GM13977 (cell line): Measurements from ENCODE around the gene CFAP161.

Source experiments
- DNase-seq: peaks from one replicate; pipeline ENCODE4 v3.0.0; 2012; ENCODE audit warnings: low spot score
- in situ Hi-C: fragments of 300-500 bp; cut with MboI; formaldehyde crosslinking; loops from one replicate; pipeline ENCODE4 v1.12.0; 2022; ENCODE audit warnings: low sequenced_read_pairs, low pct_unique_long_range_greater_than_20kb, mixed read lengths, inconsistent platforms; ENCODE audit not compliant: unreplicated experiment
- TF ChIP-seq, protein P1 (sequence below): IDR thresholded peaks from 2 replicates; pipeline ENCODE4 v1.5.1; 2012; ENCODE audit warnings: mild to moderate bottlenecking, control low read depth; ENCODE audit not compliant: insufficient read depth; ENCODE audit errors: extremely low read depth, missing control alignments

The CFAP161 gene, protein sequence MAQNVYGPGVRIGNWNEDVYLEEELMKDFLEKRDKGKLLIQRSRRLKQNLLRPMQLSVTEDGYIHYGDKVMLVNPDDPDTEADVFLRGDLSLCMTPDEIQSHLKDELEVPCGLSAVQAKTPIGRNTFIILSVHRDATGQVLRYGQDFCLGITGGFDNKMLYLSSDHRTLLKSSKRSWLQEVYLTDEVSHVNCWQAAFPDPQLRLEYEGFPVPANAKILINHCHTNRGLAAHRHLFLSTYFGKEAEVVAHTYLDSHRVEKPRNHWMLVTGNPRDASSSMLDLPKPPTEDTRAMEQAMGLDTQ

DNA sequence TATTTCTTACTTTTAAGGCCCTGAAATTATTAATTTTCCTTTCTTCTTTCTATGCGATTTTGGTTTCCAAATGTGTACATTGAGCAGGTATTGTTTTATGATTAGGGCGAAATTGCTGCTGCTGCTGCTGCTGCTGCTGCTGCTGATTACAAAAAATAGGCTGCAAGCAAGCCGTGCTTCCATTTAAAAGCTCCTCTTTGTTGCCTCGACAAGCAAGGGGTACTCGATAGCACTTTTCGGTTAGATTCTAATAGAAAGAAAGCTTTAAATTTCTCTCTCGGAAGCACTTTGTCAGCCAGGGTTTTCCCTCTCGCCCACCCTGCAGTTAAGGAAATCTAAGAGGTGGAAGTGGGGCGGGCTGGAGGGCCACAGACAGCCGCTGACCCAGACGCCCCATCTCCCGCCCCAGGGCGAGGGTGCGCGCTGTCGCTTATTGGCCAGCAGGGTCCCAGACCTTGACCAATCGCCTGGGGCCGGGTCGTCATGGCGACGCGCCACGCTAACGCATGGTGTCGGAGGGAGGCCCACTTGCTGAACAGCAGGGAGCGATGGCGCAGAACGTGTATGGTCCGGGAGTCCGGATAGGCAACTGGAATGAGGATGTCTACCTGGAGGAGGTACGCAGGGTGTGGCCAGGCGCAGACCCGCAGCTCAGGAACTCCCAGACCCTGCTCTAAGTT is at the start of gene CFAP161:
Gene CFAP161 (plus strand): TSS at position 489 of the 680 bp plus-strand sequence. CDS start 60 bp downstream, at position 549.
- in situ Hi-C loops: no loop called here
- peak; percentile 64 for DNase-seq
- TF ChIP-seq, protein P1, sequence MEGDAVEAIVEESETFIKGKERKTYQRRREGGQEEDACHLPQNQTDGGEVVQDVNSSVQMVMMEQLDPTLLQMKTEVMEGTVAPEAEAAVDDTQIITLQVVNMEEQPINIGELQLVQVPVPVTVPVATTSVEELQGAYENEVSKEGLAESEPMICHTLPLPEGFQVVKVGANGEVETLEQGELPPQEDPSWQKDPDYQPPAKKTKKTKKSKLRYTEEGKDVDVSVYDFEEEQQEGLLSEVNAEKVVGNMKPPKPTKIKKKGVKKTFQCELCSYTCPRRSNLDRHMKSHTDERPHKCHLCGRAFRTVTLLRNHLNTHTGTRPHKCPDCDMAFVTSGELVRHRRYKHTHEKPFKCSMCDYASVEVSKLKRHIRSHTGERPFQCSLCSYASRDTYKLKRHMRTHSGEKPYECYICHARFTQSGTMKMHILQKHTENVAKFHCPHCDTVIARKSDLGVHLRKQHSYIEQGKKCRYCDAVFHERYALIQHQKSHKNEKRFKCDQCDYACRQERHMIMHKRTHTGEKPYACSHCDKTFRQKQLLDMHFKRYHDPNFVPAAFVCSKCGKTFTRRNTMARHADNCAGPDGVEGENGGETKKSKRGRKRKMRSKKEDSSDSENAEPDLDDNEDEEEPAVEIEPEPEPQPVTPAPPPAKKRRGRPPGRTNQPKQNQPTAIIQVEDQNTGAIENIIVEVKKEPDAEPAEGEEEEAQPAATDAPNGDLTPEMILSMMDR: no peak

DNA sequence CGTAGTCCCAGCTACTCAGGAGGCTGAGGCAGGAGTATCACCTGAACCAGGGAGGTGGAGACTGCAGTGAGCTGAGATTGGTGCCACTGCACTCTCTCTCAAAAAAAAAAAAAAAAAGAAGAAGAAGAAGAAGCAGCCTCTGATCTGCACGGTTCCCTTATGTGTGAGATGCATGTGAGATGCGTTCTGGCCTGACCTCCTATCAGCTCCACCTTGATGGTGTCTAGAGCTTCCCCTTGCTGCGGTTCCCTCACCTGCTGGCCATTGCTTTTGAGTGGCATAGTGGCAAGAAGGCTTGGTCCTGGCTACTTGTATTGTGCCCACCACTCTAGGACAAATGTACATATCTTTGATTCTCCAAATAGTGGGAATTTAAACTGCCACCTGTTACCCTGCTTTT is 49.4 kb upstream of the CFAP161 start:
- TF ChIP-seq, protein P1: no peak
- in situ Hi-C loops: no loop called here
- DNase-seq: no peak

DNA sequence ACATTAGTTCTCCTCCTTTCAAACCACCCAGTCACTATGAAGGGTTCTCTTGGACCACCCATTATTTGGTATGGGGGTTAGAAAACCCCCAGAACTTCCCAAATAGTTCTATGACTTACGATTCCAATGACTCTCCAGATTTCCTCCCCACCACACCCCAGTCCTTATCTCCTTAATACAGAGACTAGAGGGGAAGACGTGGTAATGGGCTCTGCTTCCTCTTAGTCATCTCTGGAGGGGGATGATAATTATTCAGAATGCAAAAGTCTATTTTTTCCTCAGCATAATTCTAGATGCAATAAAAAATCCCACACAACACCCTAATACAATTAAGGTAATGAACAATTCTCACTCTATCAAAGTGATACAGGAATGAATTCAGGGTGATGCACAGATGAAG is 48.9 kb upstream of the CFAP161 start:
- TF ChIP-seq, protein P1: no peak
- DNase-seq: no peak
- in situ Hi-C loops: no loop called here

GRCh38 chr15:81085898-81086297 is 48.2 kb upstream of the CFAP161 start:
- DNase-seq: no peak
- TF ChIP-seq, protein P1: no peak
- in situ Hi-C loops: no loop called here

- in situ Hi-C loops: no loop called here
- TF ChIP-seq, protein P1: no peak
- no peak for DNase-seq
These were observed 47.0 kb upstream of the CFAP161 start for GRCh38 chr15:81087066-81087465.

DNA sequence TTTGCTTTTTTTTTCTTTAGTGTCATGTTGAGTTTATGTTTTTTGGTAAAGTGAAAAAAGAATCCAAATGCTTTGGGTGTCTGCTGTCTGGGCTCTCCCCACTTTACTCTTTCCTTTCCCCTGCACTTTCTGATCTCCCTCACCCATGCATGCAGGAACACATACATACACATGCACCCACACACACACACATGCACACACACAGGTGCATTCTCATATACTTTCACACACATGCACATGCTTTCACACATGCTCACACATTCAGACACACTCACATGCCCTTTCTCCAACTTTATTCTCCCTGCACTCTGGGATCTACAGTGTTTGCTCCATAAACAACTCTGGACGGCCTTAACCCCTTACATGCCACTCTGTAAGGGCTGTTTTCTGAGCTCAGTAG is 46.4 kb upstream of the CFAP161 start:
- in situ Hi-C loops: no loop called here
- DNase-seq: no peak
- TF ChIP-seq, protein P1: no peak
